Cardiac muscle cell (in vitro differentiated cells and primary cell): Measurements from ENCODE around the gene RGL4. TPM values are rescaled to one million over a fixed set of nuclear protein-coding genes. Genes with fewer than 3 reads are reported as not detected.

Source experiments
- DNase-seq, 2 donors: peaks; one replicate each; pipeline versions ENCODE4 v3.0.0 to v3.0.0-alpha.2; 2010 to 2017; ENCODE audit warnings: low read depth in 1 of 2, low spot score in 1 of 2
- H3K27ac ChIP-seq: fragments of 200-600 bp; sonication (generic); 2 replicates; pipeline ENCODE4 v1.5.1; 2016
- H3K27me3 ChIP-seq: fragments of 200-600 bp; sonication (generic); 2 replicates; pipeline ENCODE4 v1.6.0; 2016; ENCODE audit warnings: control low read depth
- H3K36me3 ChIP-seq: fragments of 200-600 bp; sonication (generic); 2 replicates; pipeline ENCODE4 v1.5.1; 2016; ENCODE audit warnings: control low read depth
- H3K4me1 ChIP-seq: fragments of 200-600 bp; sonication (generic); 2 replicates; pipeline ENCODE4 v1.8.1; 2017; ENCODE audit warnings: low read depth, mild to moderate bottlenecking, mixed run types
- H3K4me3 ChIP-seq: fragments of 200-600 bp; sonication (generic); 2 replicates; pipeline ENCODE4 v1.5.1; 2016; ENCODE audit warnings: mild to moderate bottlenecking
- H3K9me3 ChIP-seq: fragments of 200-600 bp; sonication (generic); 2 replicates; pipeline ENCODE4 v1.5.1; 2017; ENCODE audit warnings: low read depth, mild to moderate bottlenecking, control low read depth
- polyA plus RNA-seq: library from polyadenylated mRNA; unstranded; fragments of >200 nt; fragmentation: Nextera tagmentation; extraction: Ambion mirVana; gene quantifications from 2 replicates; pipeline ENCODE4 v1.2.1, GENCODE V29; 2016
- total RNA-seq: library from RNA; depleted of rRNA; stranded (reverse); fragments of >200 nt; gene quantifications from 2 replicates; pipeline ENCODE4 v1.2.3, GENCODE V29; 2016
- TF ChIP-seq, protein P1 (sequence below): IDR thresholded peaks from 2 replicates; pipeline ENCODE4 v1.5.1; 2012; ENCODE audit warnings: low read depth, mild to moderate bottlenecking, low read length

The RGL4 gene
- total and polyA plus RNA-seq, 2 experiments from 2014 or later = 1.5 TPM; not detected in 1

DNA sequence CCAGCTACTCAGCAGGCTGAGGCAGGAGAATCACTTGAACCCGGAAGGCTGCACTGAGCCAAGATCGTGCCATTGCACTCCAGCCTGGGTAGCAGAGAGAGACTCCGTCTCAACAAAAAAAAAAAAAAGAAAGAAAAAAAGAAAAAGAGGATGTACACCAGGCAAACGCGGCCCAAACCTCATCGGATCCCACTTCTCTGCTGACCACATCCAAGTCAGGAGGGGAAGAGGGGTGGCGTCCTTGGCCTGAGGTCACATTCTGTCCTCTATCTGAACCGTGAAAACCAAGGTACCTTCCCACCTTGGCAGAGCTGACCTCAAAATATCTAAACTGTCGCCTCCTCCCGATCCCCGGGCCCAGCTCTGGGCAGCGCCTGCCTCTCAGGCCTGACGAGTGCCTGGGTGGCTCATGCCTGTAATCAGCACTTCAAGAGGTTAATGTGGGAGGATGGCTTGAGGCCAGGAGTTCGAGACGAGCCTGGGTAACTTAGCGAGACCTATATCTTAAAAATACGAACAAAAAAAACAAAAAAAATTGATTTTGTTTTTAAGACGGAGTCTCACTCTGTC is 25.1 kb downstream of the RGL4 start:
- Histone ChIP-seq H3K4me3 (peak overlapping the region; percentile 71), H3K27ac (no peak overlapping the region), H3K27me3 (no peaks in the 10 kb centered on the region), H3K36me3 (peaks cover 6% of the 10 kb centered on the region), H3K9me3 (no peaks in the 10 kb centered on the region), H3K4me1 (no peaks in the 10 kb centered on the region)
- peak in 1 of 2 donors; percentile 23 for DNase-seq
- TF ChIP-seq, protein P1, sequence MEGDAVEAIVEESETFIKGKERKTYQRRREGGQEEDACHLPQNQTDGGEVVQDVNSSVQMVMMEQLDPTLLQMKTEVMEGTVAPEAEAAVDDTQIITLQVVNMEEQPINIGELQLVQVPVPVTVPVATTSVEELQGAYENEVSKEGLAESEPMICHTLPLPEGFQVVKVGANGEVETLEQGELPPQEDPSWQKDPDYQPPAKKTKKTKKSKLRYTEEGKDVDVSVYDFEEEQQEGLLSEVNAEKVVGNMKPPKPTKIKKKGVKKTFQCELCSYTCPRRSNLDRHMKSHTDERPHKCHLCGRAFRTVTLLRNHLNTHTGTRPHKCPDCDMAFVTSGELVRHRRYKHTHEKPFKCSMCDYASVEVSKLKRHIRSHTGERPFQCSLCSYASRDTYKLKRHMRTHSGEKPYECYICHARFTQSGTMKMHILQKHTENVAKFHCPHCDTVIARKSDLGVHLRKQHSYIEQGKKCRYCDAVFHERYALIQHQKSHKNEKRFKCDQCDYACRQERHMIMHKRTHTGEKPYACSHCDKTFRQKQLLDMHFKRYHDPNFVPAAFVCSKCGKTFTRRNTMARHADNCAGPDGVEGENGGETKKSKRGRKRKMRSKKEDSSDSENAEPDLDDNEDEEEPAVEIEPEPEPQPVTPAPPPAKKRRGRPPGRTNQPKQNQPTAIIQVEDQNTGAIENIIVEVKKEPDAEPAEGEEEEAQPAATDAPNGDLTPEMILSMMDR = no peak

DNA sequence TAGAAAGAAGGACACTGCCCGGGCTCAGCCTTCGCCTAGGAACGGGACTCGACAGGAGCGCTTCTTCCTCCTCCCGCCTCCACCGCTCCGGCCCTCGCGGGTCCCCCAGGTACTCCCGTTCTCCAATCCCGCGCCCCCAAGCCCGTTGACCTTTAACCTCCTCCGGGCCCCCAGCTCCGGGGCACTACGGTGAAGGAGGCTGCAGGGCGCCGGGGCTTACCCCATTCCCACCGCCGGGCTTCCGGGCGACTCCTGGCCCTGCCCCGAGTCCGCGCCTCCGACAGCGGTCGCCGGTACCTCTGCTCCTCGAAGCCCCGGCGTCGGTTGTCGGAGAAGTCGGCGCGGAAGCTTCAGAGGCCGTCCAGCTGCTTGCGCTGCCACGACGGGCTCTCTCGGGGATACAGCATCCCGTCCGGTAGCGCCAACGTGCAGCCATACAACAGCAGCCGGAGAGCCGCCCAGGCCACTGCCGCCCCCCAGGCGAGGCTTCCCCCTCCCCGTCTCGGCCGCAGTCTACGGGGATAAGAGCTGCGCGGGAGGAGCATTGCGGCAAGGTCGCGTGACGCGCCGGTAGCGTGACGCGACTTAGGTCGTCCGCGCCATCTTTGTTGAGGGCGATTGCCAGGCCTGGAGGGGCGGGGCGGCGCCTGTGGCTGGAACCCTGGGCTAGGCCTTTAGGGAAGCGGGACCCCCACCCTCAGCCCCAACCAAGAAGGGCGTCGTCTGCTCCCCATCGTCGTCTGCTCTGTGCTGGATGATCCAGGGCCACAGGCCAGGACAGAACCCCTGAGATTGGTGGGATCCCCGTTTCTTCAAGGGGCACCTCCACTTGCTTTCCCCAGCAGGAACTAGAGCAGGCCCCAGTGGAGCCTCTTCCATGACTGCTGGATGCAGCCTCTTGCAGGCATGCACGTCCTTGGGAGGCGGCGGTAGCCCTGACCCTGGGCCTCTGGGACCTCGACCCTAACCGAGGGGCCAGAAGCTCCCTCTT is 26.3 kb downstream of the RGL4 start:
- no peaks in the 10 kb centered on the region for H3K27me3 ChIP-seq
- H3K4me3 ChIP-seq = peak overlapping the region; percentile 71
- peak overlapping the region; percentile 25 for H3K27ac ChIP-seq
- peaks cover 4% of the 10 kb centered on the region for H3K36me3 ChIP-seq
- peak; percentile 91 to 93 for DNase-seq
- TF ChIP-seq, protein P1 = no peak
- no peaks in the 10 kb centered on the region for H3K4me1 ChIP-seq
- H3K9me3 ChIP-seq = no peaks in the 10 kb centered on the region

DNA sequence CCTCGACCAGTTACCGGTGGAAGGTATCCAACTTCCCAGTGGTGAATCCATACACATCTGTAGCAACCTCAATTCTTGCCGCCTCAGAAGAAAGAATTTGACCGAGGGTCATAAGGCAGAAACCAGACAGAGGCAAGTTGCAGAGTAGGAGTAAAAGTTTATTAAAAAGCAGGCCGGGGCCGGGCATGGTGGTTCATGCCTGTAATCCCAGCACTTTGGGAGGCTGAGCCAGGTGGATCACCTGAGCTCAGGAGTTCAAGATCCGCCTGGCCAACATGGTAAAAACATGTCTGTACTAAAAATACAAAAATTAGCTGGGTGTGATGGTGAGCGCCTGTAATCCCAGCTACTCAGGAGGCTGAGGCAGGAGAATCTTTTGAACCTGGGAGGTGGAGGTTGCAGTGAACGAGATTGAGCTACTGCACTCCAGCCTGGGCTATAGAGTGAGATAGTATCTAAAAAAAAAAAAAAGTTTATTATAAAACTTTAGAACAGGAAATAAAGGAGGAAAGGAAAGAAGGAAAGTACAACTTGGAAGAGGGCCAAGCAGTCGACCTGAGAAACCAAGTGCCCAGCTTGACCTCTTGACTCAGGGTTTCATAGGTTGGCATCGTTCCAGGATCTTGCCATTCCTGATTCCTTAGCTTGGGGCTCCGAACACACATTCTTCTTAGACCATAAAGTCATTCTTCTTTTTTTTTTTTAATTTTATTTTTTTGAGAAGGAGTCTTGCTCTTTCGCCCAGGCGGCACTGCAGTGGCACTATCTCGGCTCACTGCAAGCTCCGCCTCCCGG is 27.8 kb downstream of the RGL4 start:
- Histone ChIP-seq H3K27ac (no peak overlapping the region), H3K9me3 (no peaks in the 10 kb centered on the region), H3K4me1 (no peaks in the 10 kb centered on the region), H3K36me3 (no peaks in the 10 kb centered on the region), H3K27me3 (no peaks in the 10 kb centered on the region), H3K4me3 (no peak overlapping the region)
- no peak for DNase-seq
- TF ChIP-seq, protein P1 = no peak

DNA sequence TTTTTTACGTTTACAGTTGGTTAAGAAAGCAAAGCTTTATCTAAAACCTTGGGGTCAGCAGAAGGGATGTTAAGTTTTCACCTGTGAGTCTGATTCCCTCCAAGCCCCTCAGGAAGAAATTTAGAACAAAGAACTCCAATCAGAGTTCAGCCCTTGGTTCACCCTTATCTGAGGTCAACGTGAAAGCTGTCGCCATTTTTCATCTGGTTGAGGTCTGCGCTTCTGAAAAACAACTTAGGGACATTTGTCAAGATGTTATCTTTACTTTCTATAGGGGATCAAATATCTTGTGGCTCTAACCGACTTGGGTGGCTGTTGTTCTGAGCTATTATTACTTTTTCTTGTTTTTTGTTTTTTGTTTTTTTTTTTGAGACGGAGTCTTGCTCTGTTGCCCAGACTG is 30.0 kb downstream of the RGL4 start:
- H3K27me3 ChIP-seq = no peaks in the 10 kb centered on the region
- H3K36me3 ChIP-seq = no peaks in the 10 kb centered on the region
- H3K27ac ChIP-seq = no peak overlapping the region
- H3K9me3 ChIP-seq = no peaks in the 10 kb centered on the region
- TF ChIP-seq, protein P1 = no peak
- no peak for DNase-seq
- H3K4me3 ChIP-seq = no peak overlapping the region
- H3K4me1 ChIP-seq = no peaks in the 10 kb centered on the region

DNA sequence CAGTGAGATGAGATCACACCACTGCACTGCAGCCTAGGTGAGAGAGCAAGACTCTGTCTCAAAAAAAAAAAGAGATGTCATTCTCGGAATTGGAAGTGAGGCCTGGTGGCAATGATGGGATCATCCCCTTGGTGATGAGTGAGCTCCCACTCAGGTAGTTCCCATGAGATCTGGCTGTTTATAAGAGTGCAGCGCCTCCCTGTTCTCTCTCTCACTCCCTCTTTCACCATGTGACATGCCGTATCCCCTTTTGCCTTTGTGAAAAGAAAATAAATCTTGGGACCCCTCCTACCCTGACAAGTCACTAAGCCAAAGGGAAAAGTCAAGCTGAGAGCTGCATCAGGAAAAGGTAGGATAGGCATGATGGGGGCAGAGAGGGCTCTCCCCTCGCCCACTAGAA is 31.3 kb downstream of the RGL4 start:
- TF ChIP-seq, protein P1 = no peak
- no peak for DNase-seq
- no peaks in the 10 kb centered on the region for H3K36me3 ChIP-seq
- H3K27me3 ChIP-seq = no peaks in the 10 kb centered on the region
- H3K27ac ChIP-seq = no peak overlapping the region
- H3K9me3 ChIP-seq = no peaks in the 10 kb centered on the region
- no peaks in the 10 kb centered on the region for H3K4me1 ChIP-seq
- no peak overlapping the region for H3K4me3 ChIP-seq
